WTC11 (cell line): ENCODE measurements around the gene FAM181B. TPM values are rescaled to one million over a fixed set of nuclear protein-coding genes. Genes with fewer than 3 reads are reported as not detected.

Source experiments
- ATAC-seq: fragments of 200-7000 bp; cut with Tn5 transposase; 2 replicates; pipeline ENCODE4 v1.10.0; 2021; ENCODE audit warnings: mild to moderate bottlenecking, moderate library complexity
- Bru-seq: library from RNA; stranded (reverse); fragments of 400-500 nt; gene quantifications from one replicate; lab custom pipeline; 2021; lab: Mats Ljungman, UMichigan
- CTCF ChIA-PET: fragments of 300-600 bp; sonication (Branson Sonifier 250); formaldehyde crosslinking; loops from one replicate; lab custom pipeline; 2021; ENCODE audit warnings: antibody characterized with exemption; lab: Charles Lee
- POLR2A ChIA-PET: fragments of 350-600 bp; sonication (Branson Sonifier 250); formaldehyde crosslinking; loops from one replicate; lab custom pipeline; 2021; ENCODE audit warnings: antibody characterized with exemption; lab: Charles Lee
- DNase-seq: peaks from one replicate; pipeline ENCODE4 v3.0.0; 2021; ENCODE audit warnings: low spot score
- H3K27ac Mint-ChIP-seq: 2 replicates; pipeline ENCODE4 v1.8.0; 2021; ENCODE audit warnings: mixed read lengths
- H3K27me3 Mint-ChIP-seq: 2 replicates; pipeline ENCODE4 v1.8.0; 2021; ENCODE audit warnings: low read depth, mild to moderate bottlenecking, moderate library complexity, mixed read lengths
- H3K36me3 Mint-ChIP-seq: 2 replicates; pipeline ENCODE4 v1.8.0; 2021; ENCODE audit warnings: mixed read lengths
- H3K4me1 Mint-ChIP-seq: 2 replicates; pipeline ENCODE4 v1.8.0; 2022; ENCODE audit warnings: mixed read lengths
- H3K4me3 Mint-ChIP-seq: 2 replicates; pipeline ENCODE4 v1.8.0; 2021; ENCODE audit warnings: mild to moderate bottlenecking, moderate library complexity, mixed read lengths
- H3K9me3 Mint-ChIP-seq: 2 replicates; pipeline ENCODE4 v1.8.0; 2021; ENCODE audit warnings: mixed read lengths
- ARID4B ChIP-seq: sonication (generic); formaldehyde crosslinking; IDR thresholded peaks from 2 replicates; pipeline ENCODE4 v1.8.0; 2023; ENCODE audit warnings: missing genetic modification reagents, mild to moderate bottlenecking, borderline replicate concordance
- CDX4 ChIP-seq: fragments of 250-450 bp; sonication (Bioruptor Pico); IDR thresholded peaks from 2 replicates; pipeline ENCODE4 v1.9.0; 2021; ENCODE audit warnings: moderate library complexity, mild to moderate bottlenecking, inconsistent platforms, borderline replicate concordance
- ERG ChIP-seq: fragments of 250-450 bp; sonication (Bioruptor Pico); IDR thresholded peaks from 2 replicates; pipeline ENCODE4 v1.8.0; 2021; ENCODE audit warnings: mild to moderate bottlenecking
- FOXP4 ChIP-seq: sonication (generic); formaldehyde crosslinking; IDR thresholded peaks from 2 replicates; pipeline ENCODE4 v1.8.0; 2022; ENCODE audit warnings: mild to moderate bottlenecking, missing genetic modification reagents
- GTF2I ChIP-seq: fragments of 250-450 bp; sonication (Bioruptor Pico); conservative IDR thresholded peaks from 2 replicates; pipeline ENCODE4 v1.4.0; 2021; ENCODE audit warnings: mild to moderate bottlenecking
- HMGA2 ChIP-seq: fragments of 250-450 bp; sonication (Bioruptor Pico); IDR thresholded peaks from 2 replicates; pipeline ENCODE4 v1.4.0; 2021; ENCODE audit warnings: mild to moderate bottlenecking, moderate library complexity
- IRF1 ChIP-seq: sonication (generic); formaldehyde crosslinking; IDR thresholded peaks from 2 replicates; pipeline ENCODE4 v1.8.0; 2023; ENCODE audit warnings: missing genetic modification reagents
- IRF2 ChIP-seq: sonication (generic); formaldehyde crosslinking; IDR thresholded peaks from 2 replicates; pipeline ENCODE4 v1.8.0; 2022; ENCODE audit warnings: low read depth, missing genetic modification reagents, borderline replicate concordance
- KAT7 ChIP-seq: sonication (generic); formaldehyde crosslinking; IDR thresholded peaks from 2 replicates; pipeline ENCODE4 v1.8.1; 2023; ENCODE audit warnings: missing genetic modification reagents, mild to moderate bottlenecking, borderline replicate concordance
- MLX ChIP-seq: sonication (generic); formaldehyde crosslinking; IDR thresholded peaks from 2 replicates; pipeline ENCODE4 v1.8.1; 2023; ENCODE audit warnings: mild to moderate bottlenecking, missing genetic modification reagents, moderate library complexity
- MXD4 ChIP-seq: fragments of 250-450 bp; sonication (Bioruptor Pico); IDR thresholded peaks from 2 replicates; pipeline ENCODE4 v1.8.0; 2021; ENCODE audit warnings: mild to moderate bottlenecking, moderate library complexity, borderline replicate concordance
- OVOL2 ChIP-seq: fragments of 250-450 bp; sonication (Bioruptor Pico); IDR thresholded peaks from 2 replicates; pipeline ENCODE4 v1.9.0; 2021; ENCODE audit warnings: mild to moderate bottlenecking, borderline replicate concordance
- PRRX2 ChIP-seq: fragments of 250-450 bp; sonication (Bioruptor Pico); IDR thresholded peaks from 2 replicates; pipeline ENCODE4 v1.8.0; 2021; ENCODE audit warnings: mild to moderate bottlenecking
- RELA ChIP-seq: sonication (generic); formaldehyde crosslinking; IDR thresholded peaks from 2 replicates; pipeline ENCODE4 v1.8.1; 2022; ENCODE audit warnings: missing genetic modification reagents, mild to moderate bottlenecking, borderline replicate concordance
- SMAD3 ChIP-seq: sonication (generic); formaldehyde crosslinking; IDR thresholded peaks from 2 replicates; pipeline ENCODE4 v1.8.0; 2022; ENCODE audit warnings: missing genetic modification reagents, mild to moderate bottlenecking, borderline replicate concordance
- TCF7 ChIP-seq: sonication (generic); formaldehyde crosslinking; IDR thresholded peaks from 2 replicates; pipeline ENCODE4 v1.8.0; 2022; ENCODE audit warnings: mild to moderate bottlenecking, low read depth, missing genetic modification reagents, moderate library complexity
- TEAD4 ChIP-seq: sonication (generic); formaldehyde crosslinking; IDR thresholded peaks from 2 replicates; pipeline ENCODE4 v1.8.0; 2022; ENCODE audit warnings: mild to moderate bottlenecking, missing genetic modification reagents
- ZMAT4 ChIP-seq: fragments of 250-450 bp; sonication (Bioruptor Pico); IDR thresholded peaks from 2 replicates; pipeline ENCODE4 v1.9.0; 2021; ENCODE audit warnings: mild to moderate bottlenecking
- ZNF121 ChIP-seq: sonication (generic); formaldehyde crosslinking; IDR thresholded peaks from 2 replicates; pipeline ENCODE4 v1.8.0; 2023; ENCODE audit warnings: missing genetic modification reagents
- ZNF219 ChIP-seq: sonication (generic); formaldehyde crosslinking; IDR thresholded peaks from 2 replicates; pipeline ENCODE4 v1.8.0; 2023; ENCODE audit warnings: missing genetic modification reagents, mild to moderate bottlenecking, borderline replicate concordance
- ZNF232 ChIP-seq: sonication (generic); formaldehyde crosslinking; IDR thresholded peaks from 2 replicates; pipeline ENCODE4 v1.8.0; 2022; ENCODE audit warnings: mild to moderate bottlenecking, missing genetic modification reagents
- ZNF317 ChIP-seq: sonication (generic); formaldehyde crosslinking; IDR thresholded peaks from 2 replicates; pipeline ENCODE4 v1.8.1; 2023; ENCODE audit warnings: low read depth, mild to moderate bottlenecking, moderate library complexity, missing genetic modification reagents, borderline replicate concordance
- ZNF396 ChIP-seq: fragments of 250-450 bp; sonication (Bioruptor Pico); IDR thresholded peaks from 2 replicates; pipeline ENCODE4 v1.8.0; 2021; ENCODE audit warnings: mild to moderate bottlenecking, moderate library complexity, borderline replicate concordance
- ZNF423 ChIP-seq: fragments of 250-450 bp; sonication (Bioruptor Pico); IDR thresholded peaks from 2 replicates; pipeline ENCODE4 v2.1.2; 2022; ENCODE audit warnings: mild to moderate bottlenecking, moderate library complexity
- ZSCAN18 ChIP-seq: fragments of 250-450 bp; sonication (Bioruptor Pico); IDR thresholded peaks from 2 replicates; pipeline ENCODE4 v2.1.2; 2022; ENCODE audit warnings: mild to moderate bottlenecking, moderate library complexity
- long read RNA-seq, 3 experiments: library from RNA in 1 of 3; library from capped mRNA in 1 of 3; library from polyadenylated mRNA in 1 of 3; unstranded in 2 of 3; stranded (forward) in 1 of 3; transcript quantifications; one replicate each; pipeline ENCODE4 v2.0.0, GENCODE V29; 2021
- total RNA-seq: library from RNA; stranded (reverse); gene quantifications from 3 replicates; pipeline ENCODE4 v1.2.3, GENCODE V29; 2021

The FAM181B gene
- total RNA-seq, result 0.80 to 1.1 TPM (median 1.0 TPM) in 3 replicates
- percentile 41 among the genes with signal in this experiment for Bru-seq, nascent RNA
- long read RNA-seq, experiment 1, partial matches to known transcripts, result 0 of 4 reads
- long read RNA-seq, experiment 1, other reads (novel, unspliced or antisense), result 0 of 4 reads
- long read RNA-seq, experiment 2, partial matches to known transcripts, result 0 of 4 reads
- long read RNA-seq, experiment 2, other reads (novel, unspliced or antisense), result 0 of 4 reads
- long read RNA-seq, experiment 3, result 0 reads

- Mint-ChIP-seq H3K27me3 (peaks cover 59% of the 10 kb centered on the region), H3K27ac (no peak within 1 kb of the TSS), H3K4me3 (peak within 1 kb of the TSS; percentile 68), H3K4me1 (peaks cover 34% of the 10 kb centered on the region), H3K36me3 (no peaks in the 10 kb centered on the region), H3K9me3 (no peaks in the 10 kb centered on the region)
- DNase-seq (peak; percentile 83), ATAC-seq (peak; percentile 81)
- ChIA-PET CTCF (interaction anchor here (0.9 to 3.4 kb wide), 9 partner anchors 13 to 353 kb away, joined by 3 to 22 read pairs (median 5); partner anchors contain the start of gene DDIAS), POLR2A (interaction anchor here (0.6 to 2.6 kb wide), 7 partner anchors 9 to 234 kb away, joined by 3 to 12 read pairs (median 6); partner anchors contain the start of genes DDIAS and PRCP)
- TF ChIP-seq GTF2I (CRISPR knock-in tag) (no peak), ZNF219 (CRISPR knock-in tag) (no peak), MXD4 (CRISPR knock-in tag) (no peak), OVOL2 (CRISPR knock-in tag) (no peak), RELA (no peak), IRF1 (CRISPR knock-in tag) (no peak), MLX (no peak), ZNF423 (CRISPR knock-in tag) (peak; percentile 84), ZNF232 (CRISPR knock-in tag) (no peak), ZMAT4 (no peak), ARID4B (CRISPR knock-in tag) (no peak), SMAD3 (no peak), CDX4 (CRISPR knock-in tag) (no peak), TCF7 (CRISPR knock-in tag) (no peak), KAT7 (peak; percentile 86; the same call in 1 of the 2 replicates), ZSCAN18 (CRISPR knock-in tag) (no peak), ZNF121 (CRISPR knock-in tag) (no peak), ZNF317 (CRISPR knock-in tag) (no peak), ZNF396 (CRISPR knock-in tag) (no peak), HMGA2 (CRISPR knock-in tag) (no peak), FOXP4 (peak; percentile 73; the same call in 1 of the 2 replicates), PRRX2 (CRISPR knock-in tag) (no peak), IRF2 (CRISPR knock-in tag) (no peak), TEAD4 (CRISPR knock-in tag) (no peak), ERG (no peak)
Measured at GRCh38 chr11:82733444-82734119, at the start of gene FAM181B. FAM181B (minus strand) TSS chr11:82733864; CDS start chr11:82733729, 135 bp downstream.
